HG02571 (cell line): ENCODE measurements around the gene ARG2.

Source experiments
- ATAC-seq: cut with Tn5 transposase; IDR thresholded peaks from one replicate; pipeline ENCODE4 v1.9.1; 2021; ENCODE audit warnings: mild to moderate bottlenecking, moderate library complexity; ENCODE audit not compliant: unreplicated experiment

Gene ARG2

GRCh38 chr14:67633451-67634147, 13.9 kb downstream of the ARG2 start:
- ATAC-seq, result no peak

- no peak for ATAC-seq
Observed at GRCh38 chr14:67636361-67636919, 16.7 kb downstream of the ARG2 start.

- ATAC-seq, result no peak
Observed at GRCh38 chr14:67638642-67639041, 18.9 kb downstream of the ARG2 start.

GRCh38 chr14:67641480-67641879, 21.8 kb downstream of the ARG2 start:
- ATAC-seq, result no peak

- no peak for ATAC-seq
Observed at GRCh38 chr14:67641902-67642749, 22.4 kb downstream of the ARG2 start.

- no peak for ATAC-seq
Observed at GRCh38 chr14:67643713-67644112, 24.0 kb downstream of the ARG2 start.

- ATAC-seq, result no peak
Observed at GRCh38 chr14:67644428-67644827, 24.7 kb downstream of the ARG2 start.

GRCh38 chr14:67645414-67645813, 25.7 kb downstream of the ARG2 start:
- ATAC-seq, result no peak

GRCh38 chr14:67646131-67646530, 26.4 kb downstream of the ARG2 start:
- no peak for ATAC-seq

- no peak for ATAC-seq
Observed at GRCh38 chr14:67650151-67650550, 30.4 kb downstream of the ARG2 start.

- ATAC-seq, result no peak
Observed at GRCh38 chr14:67650694-67651093, 31.0 kb downstream of the ARG2 start.

GRCh38 chr14:67652189-67652588, 32.5 kb downstream of the ARG2 start:
- no peak for ATAC-seq

GRCh38 chr14:67653651-67654280, 34.0 kb downstream of the ARG2 start:
- ATAC-seq, result no peak

- no peak for ATAC-seq
Observed at GRCh38 chr14:67663633-67664032, 43.9 kb downstream of the ARG2 start.

- ATAC-seq, result no peak
Observed at GRCh38 chr14:67665868-67666267, 46.1 kb downstream of the ARG2 start.

GRCh38 chr14:67666750-67667449, 47.2 kb downstream of the ARG2 start:
- ATAC-seq, result no peak

- ATAC-seq, result no peak
Observed at GRCh38 chr14:67668559-67668958, 48.8 kb downstream of the ARG2 start.

GRCh38 chr14:67673451-67673850, 53.7 kb downstream of the ARG2 start:
- no peak for ATAC-seq

- peak; percentile 46 for ATAC-seq
Observed at GRCh38 chr14:67674139-67674479, 54.4 kb downstream of the ARG2 start.

- peak; percentile 84 for ATAC-seq
Observed at GRCh38 chr14:67674480-67675218, 54.9 kb downstream of the ARG2 start, which contains the start of gene VTI1B. Gene VTI1B, minus strand, starts transcription at chr14:67674632. Its CDS starts 143 bp downstream, at chr14:67674489.
